Vagina (tissue), 2 donors: Measurements from ENCODE around the gene GRIK3.

Experiments used
- POLR2AphosphoS5 ChIP-seq, 2 donors: sonication (generic); formaldehyde crosslinking; IDR thresholded peaks; one replicate each; pipeline ENCODE4 v1.9.0; 2017; ENCODE audit warnings: antibody characterized with exemption in 2 of 2, mild to moderate bottlenecking in 2 of 2, low read depth in 1 of 2; ENCODE audit not compliant: insufficient read depth in 1 of 2
- TF ChIP-seq, protein P1 (sequence below), 3 experiments: fragments of 450-650 bp in 2 of 3; fragments of 200-600 bp in 1 of 3; sonication (generic) in 1 of 3; IDR thresholded peaks; one replicate each; pipeline ENCODE4 v1.5.1; 2017 to 2019; ENCODE audit warnings: antibody characterized with exemption in 3 of 3, mild to moderate bottlenecking in 2 of 3, moderate library complexity in 2 of 3

DNA sequence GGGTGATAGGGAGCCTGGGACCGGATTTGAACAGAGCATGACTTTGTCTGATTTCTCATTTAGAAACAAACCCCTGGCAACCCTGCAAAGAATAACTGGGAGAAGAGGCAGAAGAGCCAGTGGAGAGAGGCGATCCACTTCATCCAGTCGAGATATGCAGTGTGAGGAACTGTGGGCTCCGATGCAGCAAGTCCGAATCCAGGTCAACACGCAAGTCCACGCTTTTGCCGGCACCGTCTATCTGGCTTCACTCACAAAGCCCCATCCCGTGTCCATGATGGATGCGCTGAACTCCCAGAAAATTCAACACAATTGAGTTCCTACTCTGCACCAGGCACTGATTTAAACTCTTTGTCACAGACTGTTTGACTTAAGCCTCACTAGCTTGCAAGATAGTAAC is 191.3 kb downstream of the GRIK3 start:
- no peak for TF ChIP-seq POLR2AphosphoS5 (IDR thresholded peaks at IDR 0.05; ENCODE audit: insufficient read depth in 1 of 2, low read depth in 1 of 2)
- TF ChIP-seq, protein P1, sequence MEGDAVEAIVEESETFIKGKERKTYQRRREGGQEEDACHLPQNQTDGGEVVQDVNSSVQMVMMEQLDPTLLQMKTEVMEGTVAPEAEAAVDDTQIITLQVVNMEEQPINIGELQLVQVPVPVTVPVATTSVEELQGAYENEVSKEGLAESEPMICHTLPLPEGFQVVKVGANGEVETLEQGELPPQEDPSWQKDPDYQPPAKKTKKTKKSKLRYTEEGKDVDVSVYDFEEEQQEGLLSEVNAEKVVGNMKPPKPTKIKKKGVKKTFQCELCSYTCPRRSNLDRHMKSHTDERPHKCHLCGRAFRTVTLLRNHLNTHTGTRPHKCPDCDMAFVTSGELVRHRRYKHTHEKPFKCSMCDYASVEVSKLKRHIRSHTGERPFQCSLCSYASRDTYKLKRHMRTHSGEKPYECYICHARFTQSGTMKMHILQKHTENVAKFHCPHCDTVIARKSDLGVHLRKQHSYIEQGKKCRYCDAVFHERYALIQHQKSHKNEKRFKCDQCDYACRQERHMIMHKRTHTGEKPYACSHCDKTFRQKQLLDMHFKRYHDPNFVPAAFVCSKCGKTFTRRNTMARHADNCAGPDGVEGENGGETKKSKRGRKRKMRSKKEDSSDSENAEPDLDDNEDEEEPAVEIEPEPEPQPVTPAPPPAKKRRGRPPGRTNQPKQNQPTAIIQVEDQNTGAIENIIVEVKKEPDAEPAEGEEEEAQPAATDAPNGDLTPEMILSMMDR (IDR thresholded peaks at IDR 0.05) = no peak
